ENCODE measurements around the gene CIB4. TPM values are rescaled to one million over a fixed set of nuclear protein-coding genes. Genes with fewer than 3 reads are reported as not detected.

The CIB4 gene
- total RNA-seq, 1 experiment from 2014 or later = not detected

DNA sequence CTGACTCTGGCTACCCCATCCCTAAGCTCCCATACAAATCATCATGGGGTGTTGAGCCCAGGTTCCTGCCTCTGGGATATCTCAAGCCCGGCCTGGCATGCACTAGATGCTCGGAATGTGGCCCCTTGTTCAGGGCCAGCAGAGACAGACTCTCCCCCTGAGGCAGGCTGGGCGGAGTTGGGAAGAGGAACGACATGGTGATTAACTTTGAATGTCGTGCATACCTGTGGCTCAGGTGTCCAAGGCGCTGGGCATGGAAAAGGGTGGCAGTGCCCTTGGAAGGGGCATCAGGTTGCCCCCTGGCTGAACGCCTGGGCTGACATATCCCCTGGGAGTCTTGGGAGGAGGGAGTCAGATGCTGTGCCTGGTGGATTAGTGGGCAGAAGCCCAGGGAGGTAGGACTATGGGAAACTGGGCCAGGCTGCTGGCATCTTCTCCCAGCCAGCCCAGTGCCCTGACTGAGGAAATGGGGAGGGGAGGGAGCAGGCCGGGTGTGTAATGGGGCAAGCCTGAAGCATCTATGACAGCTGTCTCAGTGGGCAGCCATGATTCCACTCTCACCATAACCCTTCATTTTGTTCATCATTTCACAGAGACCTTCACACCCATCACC lies 105.4 kb downstream of the CIB4 start (continued):
- TF ChIP-seq, protein P1, sequence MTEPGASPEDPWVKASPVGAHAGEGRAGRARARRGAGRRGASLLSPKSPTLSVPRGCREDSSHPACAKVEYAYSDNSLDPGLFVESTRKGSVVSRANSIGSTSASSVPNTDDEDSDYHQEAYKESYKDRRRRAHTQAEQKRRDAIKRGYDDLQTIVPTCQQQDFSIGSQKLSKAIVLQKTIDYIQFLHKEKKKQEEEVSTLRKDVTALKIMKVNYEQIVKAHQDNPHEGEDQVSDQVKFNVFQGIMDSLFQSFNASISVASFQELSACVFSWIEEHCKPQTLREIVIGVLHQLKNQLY (CRISPR knock-in tag; IDR thresholded peaks at IDR 0.05) = no peak
- TF ChIP-seq, protein P2, sequence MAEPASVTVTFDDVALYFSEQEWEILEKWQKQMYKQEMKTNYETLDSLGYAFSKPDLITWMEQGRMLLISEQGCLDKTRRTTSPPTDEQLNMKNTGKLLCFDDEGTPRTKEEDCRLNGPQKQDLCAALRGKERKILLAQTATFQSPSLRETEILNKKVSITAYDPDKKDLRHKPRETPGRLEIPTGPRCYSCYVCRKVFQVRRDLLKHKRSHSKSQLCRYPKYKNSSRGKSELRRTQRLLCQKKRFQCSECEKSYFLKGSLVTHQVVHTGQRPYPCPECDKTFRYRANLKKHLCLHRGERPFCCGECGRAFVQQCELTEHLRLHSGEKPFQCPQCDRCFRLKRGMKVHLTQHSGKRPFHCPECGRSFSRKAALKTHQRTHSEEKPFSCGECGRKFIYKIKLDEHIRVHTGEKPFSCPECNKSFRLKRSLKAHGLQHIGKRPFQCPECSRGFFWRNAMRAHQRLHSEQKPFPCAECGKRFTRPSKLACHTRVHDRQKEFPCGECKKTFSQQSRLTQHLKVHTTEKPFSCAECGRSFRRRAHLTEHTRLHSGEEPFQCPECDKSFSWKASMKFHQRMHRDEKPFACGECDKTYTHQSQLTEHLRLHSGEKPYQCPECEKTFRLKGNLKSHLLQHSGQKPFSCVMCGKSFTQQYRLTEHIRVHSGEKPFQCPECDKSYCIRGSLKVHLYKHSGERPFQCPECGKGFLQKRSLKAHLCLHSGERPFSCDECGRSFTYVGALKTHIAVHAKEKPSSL (CRISPR knock-in tag; conservative IDR thresholded peaks at IDR 0.05) = no peak
- TF ChIP-seq GRHL2 (CRISPR knock-in tag; IDR thresholded peaks at IDR 0.05; ENCODE audit: insufficient replicate concordance, severe bottlenecking) = no peak
- TF ChIP-seq ZNF263 (CRISPR knock-in tag; IDR thresholded peaks at IDR 0.05; ENCODE audit: low read depth) = no peak
- TF ChIP-seq TEAD1 (CRISPR knock-in tag; IDR thresholded peaks at IDR 0.05) = no peak
- TF ChIP-seq ESRRA (CRISPR knock-in tag; IDR thresholded peaks at IDR 0.05; ENCODE audit: borderline replicate concordance) = no peak

DNA sequence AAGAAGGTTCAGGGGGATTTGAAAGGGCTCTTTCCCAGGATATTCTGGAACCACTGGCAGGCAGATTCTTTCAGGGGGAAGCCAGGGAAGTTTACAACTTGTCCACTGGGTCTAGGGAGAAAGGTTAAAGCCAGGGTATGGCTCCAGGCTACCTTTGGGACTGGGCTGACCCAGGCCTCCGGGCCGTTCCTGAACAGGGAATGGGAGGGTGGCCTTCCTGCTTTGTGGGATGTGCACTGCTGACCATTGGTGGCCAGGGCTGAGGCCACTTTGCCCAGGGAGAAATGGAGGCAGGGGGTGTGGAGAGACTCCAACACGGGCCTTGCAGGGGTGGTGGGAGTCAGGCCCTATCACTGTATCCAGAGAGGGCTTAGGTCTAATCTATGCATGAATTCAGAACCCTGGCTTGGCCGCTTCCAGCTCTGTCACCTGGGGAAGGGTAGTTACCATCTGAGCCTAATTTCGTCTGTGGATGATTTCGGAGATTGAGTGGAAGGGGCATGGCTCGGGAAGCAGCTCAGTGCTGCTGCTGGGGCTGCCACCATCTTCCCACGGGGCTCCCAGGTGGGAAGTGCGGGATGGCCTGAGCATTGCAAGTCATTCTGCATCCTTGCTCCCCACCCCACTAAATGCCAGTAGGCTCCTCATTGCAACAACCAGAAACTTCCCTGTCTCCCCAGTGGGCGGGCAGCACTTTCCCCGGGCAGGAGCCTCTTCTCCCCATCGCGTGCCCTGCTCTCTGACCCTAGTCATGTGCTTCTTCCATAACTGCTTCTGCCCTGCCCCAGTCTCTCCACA lies 106.1 kb downstream of the CIB4 start:
- TF ChIP-seq TCF7 (CRISPR knock-in tag; IDR thresholded peaks at IDR 0.05; ENCODE audit: low read depth) = no peak
- TF ChIP-seq EMX1 (CRISPR knock-in tag; IDR thresholded peaks at IDR 0.05) = no peak
- ATAC-seq (no peak), DNase-seq (ENCODE audit: low spot score) (no peak)
- ChIA-PET POLR2A (no interaction called here), CTCF (no interaction called here)
- H3K27me3 Mint-ChIP-seq (ENCODE audit: low read depth) = no peaks in the 10 kb centered on the region; the same call in 1 of the 2 replicates
- peaks cover 1% of the 10 kb centered on the region for H3K4me1 Mint-ChIP-seq
- H3K36me3 Mint-ChIP-seq = no peaks in the 10 kb centered on the region
- no peak overlapping the region for H3K4me3 Mint-ChIP-seq
- no peak overlapping the region for H3K27ac Mint-ChIP-seq
- H3K9me3 Mint-ChIP-seq = no peaks in the 10 kb centered on the region

DNA sequence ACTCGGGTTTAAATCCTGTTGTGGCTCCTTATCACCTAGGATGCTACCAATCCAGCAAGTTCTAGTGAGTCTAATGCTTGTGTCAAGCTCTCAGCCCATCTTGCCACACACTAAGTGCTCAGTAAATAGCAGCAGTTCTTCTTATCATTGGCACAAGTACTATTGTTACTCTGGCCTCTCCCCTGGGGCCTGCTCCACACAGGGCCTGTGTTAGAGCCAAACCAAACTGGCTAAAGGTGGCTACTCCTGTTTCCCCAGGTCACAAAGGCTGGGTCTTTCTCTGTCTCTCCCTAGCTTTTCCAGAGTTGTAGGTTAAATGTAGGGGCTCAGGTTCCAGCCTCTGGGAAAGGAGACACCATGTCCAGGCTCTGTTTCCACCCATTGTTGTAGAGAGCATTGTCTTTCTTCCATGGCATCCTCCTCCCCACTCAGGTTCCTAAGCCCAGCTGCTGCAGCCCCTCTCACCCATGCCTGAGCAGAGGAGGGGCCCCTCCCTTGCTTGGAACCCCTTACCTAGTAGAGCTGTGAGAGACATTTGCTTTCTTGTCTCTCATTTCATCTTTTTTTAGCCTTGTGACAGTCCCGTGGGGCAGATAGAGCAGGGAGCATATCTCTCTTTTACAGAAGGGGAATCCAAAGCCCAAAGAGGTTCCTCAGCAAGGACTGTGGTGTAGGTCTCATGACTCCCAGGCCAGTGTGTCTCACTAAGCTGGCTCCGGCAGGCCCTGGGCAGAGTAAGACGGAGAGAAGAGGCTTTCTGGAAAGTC lies 106.9 kb downstream of the CIB4 start:
- ATAC-seq (no peak), DNase-seq (ENCODE audit: low spot score) (no peak)
- Mint-ChIP-seq H3K27me3 (ENCODE audit: low read depth) (no peaks in the 10 kb centered on the region; the same call in 1 of the 2 replicates), H3K9me3 (no peaks in the 10 kb centered on the region), H3K27ac (no peak overlapping the region), H3K4me1 (no peaks in the 10 kb centered on the region), H3K4me3 (no peak overlapping the region), H3K36me3 (no peaks in the 10 kb centered on the region)
- ChIA-PET POLR2A (no interaction called here), CTCF (no interaction called here)
- TF ChIP-seq, protein P3, sequence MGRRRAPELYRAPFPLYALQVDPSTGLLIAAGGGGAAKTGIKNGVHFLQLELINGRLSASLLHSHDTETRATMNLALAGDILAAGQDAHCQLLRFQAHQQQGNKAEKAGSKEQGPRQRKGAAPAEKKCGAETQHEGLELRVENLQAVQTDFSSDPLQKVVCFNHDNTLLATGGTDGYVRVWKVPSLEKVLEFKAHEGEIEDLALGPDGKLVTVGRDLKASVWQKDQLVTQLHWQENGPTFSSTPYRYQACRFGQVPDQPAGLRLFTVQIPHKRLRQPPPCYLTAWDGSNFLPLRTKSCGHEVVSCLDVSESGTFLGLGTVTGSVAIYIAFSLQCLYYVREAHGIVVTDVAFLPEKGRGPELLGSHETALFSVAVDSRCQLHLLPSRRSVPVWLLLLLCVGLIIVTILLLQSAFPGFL (CRISPR knock-in tag; IDR thresholded peaks at IDR 0.05; ENCODE audit: borderline replicate concordance) = no peak
- TF ChIP-seq NR2C2 (CRISPR knock-in tag; IDR thresholded peaks at IDR 0.05) = no peak
- TF ChIP-seq, protein P4, sequence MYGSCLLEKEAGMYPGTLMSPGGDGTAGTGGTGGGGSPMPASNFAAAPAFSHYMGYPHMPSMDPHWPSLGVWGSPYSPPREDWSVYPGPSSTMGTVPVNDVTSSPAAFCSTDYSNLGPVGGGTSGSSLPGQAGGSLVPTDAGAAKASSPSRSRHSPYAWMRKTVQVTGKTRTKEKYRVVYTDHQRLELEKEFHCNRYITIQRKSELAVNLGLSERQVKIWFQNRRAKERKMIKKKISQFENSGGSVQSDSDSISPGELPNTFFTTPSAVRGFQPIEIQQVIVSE (CRISPR knock-in tag; IDR thresholded peaks at IDR 0.05; ENCODE audit: borderline replicate concordance) = no peak
- no peak for TF ChIP-seq ZNF138 (CRISPR knock-in tag; conservative IDR thresholded peaks at IDR 0.05)
- no peak for TF ChIP-seq ZNF396 (CRISPR knock-in tag; IDR thresholded peaks at IDR 0.05; ENCODE audit: borderline replicate concordance)
- TF ChIP-seq ZBTB21 (CRISPR knock-in tag; IDR thresholded peaks at IDR 0.05; ENCODE audit: borderline replicate concordance) = no peak
- TF ChIP-seq, protein P1 (CRISPR knock-in tag; IDR thresholded peaks at IDR 0.05) = no peak
- TF ChIP-seq GABPB1 (CRISPR knock-in tag; IDR thresholded peaks at IDR 0.05) = no peak
- TF ChIP-seq, protein P5, sequence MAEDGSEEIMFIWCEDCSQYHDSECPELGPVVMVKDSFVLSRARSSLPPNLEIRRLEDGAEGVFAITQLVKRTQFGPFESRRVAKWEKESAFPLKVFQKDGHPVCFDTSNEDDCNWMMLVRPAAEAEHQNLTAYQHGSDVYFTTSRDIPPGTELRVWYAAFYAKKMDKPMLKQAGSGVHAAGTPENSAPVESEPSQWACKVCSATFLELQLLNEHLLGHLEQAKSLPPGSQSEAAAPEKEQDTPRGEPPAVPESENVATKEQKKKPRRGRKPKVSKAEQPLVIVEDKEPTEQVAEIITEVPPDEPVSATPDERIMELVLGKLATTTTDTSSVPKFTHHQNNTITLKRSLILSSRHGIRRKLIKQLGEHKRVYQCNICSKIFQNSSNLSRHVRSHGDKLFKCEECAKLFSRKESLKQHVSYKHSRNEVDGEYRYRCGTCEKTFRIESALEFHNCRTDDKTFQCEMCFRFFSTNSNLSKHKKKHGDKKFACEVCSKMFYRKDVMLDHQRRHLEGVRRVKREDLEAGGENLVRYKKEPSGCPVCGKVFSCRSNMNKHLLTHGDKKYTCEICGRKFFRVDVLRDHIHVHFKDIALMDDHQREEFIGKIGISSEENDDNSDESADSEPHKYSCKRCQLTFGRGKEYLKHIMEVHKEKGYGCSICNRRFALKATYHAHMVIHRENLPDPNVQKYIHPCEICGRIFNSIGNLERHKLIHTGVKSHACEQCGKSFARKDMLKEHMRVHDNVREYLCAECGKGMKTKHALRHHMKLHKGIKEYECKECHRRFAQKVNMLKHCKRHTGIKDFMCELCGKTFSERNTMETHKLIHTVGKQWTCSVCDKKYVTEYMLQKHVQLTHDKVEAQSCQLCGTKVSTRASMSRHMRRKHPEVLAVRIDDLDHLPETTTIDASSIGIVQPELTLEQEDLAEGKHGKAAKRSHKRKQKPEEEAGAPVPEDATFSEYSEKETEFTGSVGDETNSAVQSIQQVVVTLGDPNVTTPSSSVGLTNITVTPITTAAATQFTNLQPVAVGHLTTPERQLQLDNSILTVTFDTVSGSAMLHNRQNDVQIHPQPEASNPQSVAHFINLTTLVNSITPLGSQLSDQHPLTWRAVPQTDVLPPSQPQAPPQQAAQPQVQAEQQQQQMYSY (CRISPR knock-in tag; IDR thresholded peaks at IDR 0.05) = no peak
- no peak for TF ChIP-seq IRF2 (CRISPR knock-in tag; IDR thresholded peaks at IDR 0.05; ENCODE audit: borderline replicate concordance, low read depth)
- TF ChIP-seq ZNF317 (CRISPR knock-in tag; IDR thresholded peaks at IDR 0.05; ENCODE audit: borderline replicate concordance, low read depth) = no peak
- no peak for TF ChIP-seq GRHL2 (CRISPR knock-in tag; IDR thresholded peaks at IDR 0.05; ENCODE audit: insufficient replicate concordance, severe bottlenecking)
- TF ChIP-seq NR1H2 (CRISPR knock-in tag; IDR thresholded peaks at IDR 0.05) = no peak
- TF ChIP-seq ZNF423 (CRISPR knock-in tag; IDR thresholded peaks at IDR 0.05) = no peak
- no peak for TF ChIP-seq JAZF1 (CRISPR knock-in tag; IDR thresholded peaks at IDR 0.05)

Data from WTC11 (cell line).